B cell (primary cell): ENCODE results near the gene RIPOR3. TPM values are rescaled to one million over a fixed set of nuclear protein-coding genes. Genes with fewer than 3 reads are reported as not detected.

Source experiments
- ATAC-seq: fragments of 200-7000 bp; cut with Tn5 transposase; one replicate; pipeline ENCODE4 v1.10.0; 2021; ENCODE audit warnings: low read depth, mild to moderate bottlenecking, moderate number of reproducible peaks, moderate library complexity
- CTCF ChIA-PET: fragments of 350-600 bp; sonication (Branson Sonifier 250); formaldehyde crosslinking; loops from one replicate; lab custom pipeline; 2021; ENCODE audit warnings: antibody characterized with exemption, inconsistent platforms; lab: Charles Lee
- POLR2A ChIA-PET: fragments of 350-600 bp; sonication (Branson Sonifier 250); formaldehyde crosslinking; loops from one replicate; lab custom pipeline; 2021; ENCODE audit warnings: antibody characterized with exemption; lab: Charles Lee
- DNase-seq: peaks from one replicate; pipeline ENCODE4 v3.0.0; 2013
- H2AFZ ChIP-seq: 2 replicates; pipeline ENCODE4 v1.6.1; 2012; ENCODE audit warnings: mild to moderate bottlenecking, low read depth, low read length; ENCODE audit not compliant: insufficient read depth, poor library complexity, severe bottlenecking
- H3K27ac ChIP-seq, 2 donors: 1 replicate in 1 of 2; 2 replicates in 1 of 2; pipeline ENCODE4 v1.5.1; 2012 to 2013; ENCODE audit warnings: low read length in 2 of 2, mild to moderate bottlenecking in 2 of 2, moderate library complexity in 1 of 2
- H3K27me3 ChIP-seq, 4 experiments: fragments of 200-600 bp in 1 of 4; sonication (generic) in 1 of 4; replicated peaks in 1 of 4; 1 replicate in 2 of 4; 2 replicates in 2 of 4; pipeline versions ENCODE4 v1.6.1 to v1.7.0; 2013 to 2016; ENCODE audit warnings: low read length in 3 of 4, mild to moderate bottlenecking in 2 of 4, mixed read lengths in 1 of 4, moderate library complexity in 1 of 4; ENCODE audit not compliant: insufficient read depth in 4 of 4, control insufficient read depth in 3 of 4; ENCODE audit errors: control extremely low read depth in 1 of 4
- H3K36me3 ChIP-seq, 2 experiments: replicated peaks in 1 of 2; 1 replicate in 1 of 2; 2 replicates in 1 of 2; pipeline versions ENCODE4 v1.6.1 to v1.7.1; 2013; ENCODE audit warnings: low read length in 1 of 2; ENCODE audit not compliant: insufficient read depth in 2 of 2, control insufficient read depth in 1 of 2; ENCODE audit errors: control extremely low read depth in 1 of 2, extremely low read depth in 1 of 2
- H3K4me1 ChIP-seq, 2 donors: fragments of 200-600 bp in 1 of 2; sonication (generic) in 1 of 2; 1 replicate in 1 of 2; 2 replicates in 1 of 2; pipeline versions ENCODE4 v1.5.1 to v1.6.1; 2013 to 2017; ENCODE audit warnings: low read length in 2 of 2; ENCODE audit not compliant: control insufficient read depth in 2 of 2, insufficient read depth in 2 of 2
- H3K4me2 ChIP-seq: replicated peaks from 2 replicates; pipeline ENCODE3; 2012; ENCODE audit warnings: mild to moderate bottlenecking, low read depth, low read length; ENCODE audit not compliant: poor library complexity, severe bottlenecking
- H3K4me3 ChIP-seq, 5 experiments: fragments of 200-600 bp in 1 of 5; sonication (generic) in 1 of 5; 1 replicate in 3 of 5; 2 replicates in 2 of 5; pipeline versions ENCODE4 v1.5.1 to v1.7.0; 2011 to 2016; ENCODE audit warnings: low read length in 4 of 5, mild to moderate bottlenecking in 4 of 5, low read depth in 2 of 5, control low read depth in 1 of 5, moderate library complexity in 1 of 5; ENCODE audit not compliant: insufficient read depth in 1 of 5; ENCODE audit errors: control extremely low read depth in 1 of 5, extremely low read depth in 1 of 5
- H3K79me2 ChIP-seq: fragments of 200-600 bp; sonication (generic); one replicate; pipeline ENCODE4 v1.6.0; 2016; ENCODE audit warnings: low read length; ENCODE audit not compliant: control insufficient read depth, insufficient read depth
- H3K9ac ChIP-seq: fragments of 200-600 bp; sonication (generic); 2 replicates; pipeline ENCODE4 v1.6.1; 2017; ENCODE audit warnings: mild to moderate bottlenecking, low read length, moderate library complexity
- H3K9me3 ChIP-seq, 3 donors: one replicate each; pipeline versions ENCODE4 v1.6.1 to v1.7.1; 2013; ENCODE audit warnings: low read length in 2 of 3; ENCODE audit not compliant: control insufficient read depth in 2 of 3, insufficient read depth in 1 of 3; ENCODE audit errors: control extremely low read depth in 1 of 3
- H4K20me1 ChIP-seq: 2 replicates; pipeline ENCODE4 v1.6.0; 2012; ENCODE audit warnings: mild to moderate bottlenecking, low read length; ENCODE audit not compliant: insufficient read depth, control insufficient read depth, poor library complexity, severe bottlenecking
- H3K27ac Mint-ChIP-seq: one replicate; pipeline ENCODE4 v1.8.0; 2021; ENCODE audit warnings: mixed read lengths
- H3K27me3 Mint-ChIP-seq: one replicate; pipeline ENCODE4 v1.8.0; 2021; ENCODE audit warnings: mixed read lengths
- H3K4me1 Mint-ChIP-seq: one replicate; pipeline ENCODE4 v1.8.0; 2021; ENCODE audit warnings: mixed read lengths
- H3K4me3 Mint-ChIP-seq: one replicate; pipeline ENCODE4 v1.8.0; 2021; ENCODE audit warnings: mixed read lengths
- H3K9me3 Mint-ChIP-seq: one replicate; pipeline ENCODE4 v1.8.0; 2022; ENCODE audit warnings: mixed read lengths; ENCODE audit not compliant: insufficient read depth
- CTCF ChIP-seq: fragments of 200-600 bp; IDR thresholded peaks from one replicate; pipeline ENCODE4 v1.8.0; 2022; ENCODE audit warnings: antibody characterized with exemption, mild to moderate bottlenecking
- EZH2 ChIP-seq: IDR thresholded peaks from 2 replicates; pipeline ENCODE4 v1.6.1; 2012; ENCODE audit warnings: borderline replicate concordance, low read depth, mild to moderate bottlenecking, moderate library complexity, low read length; ENCODE audit not compliant: insufficient read depth, poor library complexity, severe bottlenecking
- WGBS: methylation state at CpG from one replicate; pipeline ENCODE4 v1.1.5; 2013; ENCODE audit warnings: missing lambda C conversion rate; ENCODE audit not compliant: insufficient coverage; 5-methylcytosine and 5-hydroxymethylcytosine counted together
- intact Hi-C: fragments of 100-400 bp; cut with micrococcal nuclease; formaldehyde crosslinking; loops from one replicate; pipeline ENCODE4 v1.10.0; 2022
- polyA plus RNA-seq: library from polyadenylated mRNA; depleted of rRNA; stranded (reverse); fragments of >200 nt; gene quantifications from 2 replicates; pipeline ENCODE4 v1.2.3, GENCODE V29; 2012
- total RNA-seq, 2 donors: library from RNA; stranded (reverse); fragments of 120-200 nt in 1 of 2; gene quantifications; 1 replicate in 1 of 2; 2 replicates in 1 of 2; pipeline versions ENCODE4 v1.2.3 to v1.2.4, GENCODE V29; 2013 to 2022

RIPOR3 gene
- total and polyA plus RNA-seq, 2 donors (not counting 1 experiment from before 2014, with no cell fraction given) = 0.09 to 0.27 TPM

GRCh38 chr20:50580842-50581544 is 110.3 kb downstream of the RIPOR3 start:
- ATAC-seq = no peak
- Histone ChIP-seq H3K36me3 (peaks cover 11 to 92% of the 10 kb centered on the region in 2 experiments), H2AFZ (no peak overlapping the region), H4K20me1 (peaks cover 51% of the 10 kb centered on the region), H3K9me3 (no peaks in the 10 kb centered on the region), H3K4me1 (peaks cover 20 to 38% of the 10 kb centered on the region in 2 donors), H3K9ac (no peak overlapping the region), H3K4me3 (no peak overlapping the region), H3K27ac (peak overlapping the region; percentile 66 to 86), H3K4me2 (no peak overlapping the region), H3K79me2 (peaks cover 46% of the 10 kb centered on the region), H3K27me3 (no peaks in the 10 kb centered on the region)
- peak overlapping the region; percentile 82 for H3K27ac Mint-ChIP-seq
- H3K9me3 Mint-ChIP-seq = no peaks in the 10 kb centered on the region
- WGBS = 97% methylated on average over 20 of the region's 21 CpGs
- TF ChIP-seq EZH2 (no peak), CTCF (no peak)
- peaks cover 42% of the 10 kb centered on the region for H3K4me1 Mint-ChIP-seq
- CTCF ChIA-PET = interaction anchor here (0.9 to 15.6 kb wide), 9 partner anchors 12 to 404 kb away, joined by 3 to 180 read pairs (median 13); partner anchors contain the start of gene PTPN1
- no peaks in the 10 kb centered on the region for H3K27me3 Mint-ChIP-seq
- DNase-seq = no peak
- no peak overlapping the region for H3K4me3 Mint-ChIP-seq
- POLR2A ChIA-PET = no interaction called here
- intact Hi-C loops = loop anchor here (1.0 to 5.0 kb wide), 2 partner anchors 166 to 395 kb away; no protein-coding TSS in a partner anchor
